HepG2 (cell line): Measurements from ENCODE around the gene TEAD4.

Experiments
- ETV5 ChIP-seq: IDR thresholded peaks from 2 replicates; pipeline ENCODE4 v1.6.1; 2018; ENCODE audit warnings: missing biosample characterization, missing genetic modification reagents, inconsistent platforms, borderline replicate concordance
- KDM5B ChIP-seq: sonication (generic); formaldehyde crosslinking; IDR thresholded peaks from 2 replicates; pipeline ENCODE4 v1.4.0; 2020; ENCODE audit warnings: missing genetic modification reagents, mild to moderate bottlenecking, borderline replicate concordance
- PHF8 ChIP-seq: sonication (generic); formaldehyde crosslinking; IDR thresholded peaks from 2 replicates; pipeline ENCODE4 v1.5.0; 2020; ENCODE audit warnings: missing genetic modification reagents
- POLR2A ChIP-seq, 2 experiments: IDR thresholded peaks; 2 replicates each; pipeline ENCODE4 v1.6.1; 2011; ENCODE audit warnings: low read depth in 2 of 2, low read length in 2 of 2, mild to moderate bottlenecking in 1 of 2, moderate library complexity in 1 of 2; ENCODE audit not compliant: insufficient read depth in 1 of 2
- PRDM10 ChIP-seq: sonication (generic); formaldehyde crosslinking; IDR thresholded peaks from 2 replicates; pipeline ENCODE4 v1.4.0; 2020; ENCODE audit warnings: low read depth, missing genetic modification reagents
- RFX5 ChIP-seq: IDR thresholded peaks from 2 replicates; pipeline ENCODE4 v1.6.1; 2011; ENCODE audit warnings: low read depth, low read length, improper control_type of control experiment
- SP140L ChIP-seq: sonication (generic); formaldehyde crosslinking; IDR thresholded peaks from 2 replicates; pipeline ENCODE4 v1.4.0; 2020; ENCODE audit warnings: missing genetic modification reagents, borderline replicate concordance
- SRF ChIP-seq: IDR thresholded peaks from 2 replicates; pipeline ENCODE4 v1.6.1; 2011; ENCODE audit warnings: mild to moderate bottlenecking, low read depth, low read length, moderate library complexity
- STAG1 ChIP-seq: sonication (generic); formaldehyde crosslinking; IDR thresholded peaks from 2 replicates; pipeline ENCODE4 v1.4.0; 2020; ENCODE audit warnings: missing genetic modification reagents
- TAF1 ChIP-seq: sonication (generic); formaldehyde crosslinking; IDR thresholded peaks from 2 replicates; pipeline ENCODE4 v1.4.0; 2020; ENCODE audit warnings: missing genetic modification reagents
- THRA ChIP-seq: sonication (generic); formaldehyde crosslinking; IDR thresholded peaks from 2 replicates; pipeline ENCODE4 v1.4.0; 2020; ENCODE audit warnings: missing genetic modification reagents, borderline replicate concordance
- ZNF274 ChIP-seq: sonication (generic); formaldehyde crosslinking; IDR thresholded peaks from 2 replicates; pipeline ENCODE4 v1.5.1; 2020; ENCODE audit warnings: mild to moderate bottlenecking, missing genetic modification reagents
- ZNF362 ChIP-seq: sonication (generic); formaldehyde crosslinking; IDR thresholded peaks from 2 replicates; pipeline ENCODE4 v1.4.0; 2020; ENCODE audit warnings: missing genetic modification reagents, mild to moderate bottlenecking, borderline replicate concordance
- ZNF609 ChIP-seq: sonication (generic); formaldehyde crosslinking; IDR thresholded peaks from 2 replicates; pipeline ENCODE4 v1.4.0; 2020; ENCODE audit warnings: mild to moderate bottlenecking, missing genetic modification reagents, borderline replicate concordance

GRCh38 chr12:3087758-3088650 is 128.8 kb downstream of the TEAD4 start:
- TF ChIP-seq SRF (no peak), STAG1 (CRISPR knock-in tag) (no peak), ZNF362 (CRISPR knock-in tag) (no peak), PHF8 (CRISPR knock-in tag) (no peak), KDM5B (CRISPR knock-in tag) (no peak), ETV5 (no peak), ZNF274 (CRISPR knock-in tag) (no peak), ZNF609 (CRISPR knock-in tag) (no peak), RFX5 (no peak), POLR2A (IDR thresholded peaks at IDR 0.05; ENCODE audit: insufficient read depth in 1 of 2, low read depth in 2 of 2, low read length in 2 of 2) (no peak), THRA (CRISPR knock-in tag) (no peak), SP140L (no peak), PRDM10 (CRISPR knock-in tag) (no peak), TAF1 (CRISPR knock-in tag) (no peak)
